IPS-20b (cell line): Measurements from ENCODE around the gene TRPV5.

ENCODE experiments used
- H3K27ac ChIP-seq: one replicate; pipeline ENCODE4 v1.5.1; 2013; ENCODE audit warnings: low read length
- H3K27me3 ChIP-seq: 2 replicates; pipeline ENCODE4 v1.6.1; 2013; ENCODE audit warnings: mild to moderate bottlenecking, low read length, inconsistent platforms; ENCODE audit not compliant: insufficient read depth
- H3K36me3 ChIP-seq: 2 replicates; pipeline ENCODE4 v1.6.1; 2013; ENCODE audit warnings: low read depth, mild to moderate bottlenecking, inconsistent platforms, low read length, moderate library complexity; ENCODE audit not compliant: insufficient read depth
- H3K4me1 ChIP-seq: 2 replicates; pipeline ENCODE4 v1.6.1; 2013; ENCODE audit warnings: mild to moderate bottlenecking, control low read depth, inconsistent platforms, low read length, moderate library complexity; ENCODE audit not compliant: insufficient read depth
- H3K4me3 ChIP-seq: 2 replicates; pipeline ENCODE4 v1.5.1; 2013; ENCODE audit warnings: mild to moderate bottlenecking, low read length, inconsistent platforms
- H3K9ac ChIP-seq: 2 replicates; pipeline ENCODE4 v1.6.1; 2013; ENCODE audit warnings: low read depth, mild to moderate bottlenecking, inconsistent platforms, low read length, moderate library complexity
- H3K9me3 ChIP-seq: 2 replicates; pipeline ENCODE4 v1.6.1; 2013; ENCODE audit warnings: mild to moderate bottlenecking, low read depth, low read length, inconsistent platforms; ENCODE audit not compliant: insufficient read depth

TRPV5 gene

DNA sequence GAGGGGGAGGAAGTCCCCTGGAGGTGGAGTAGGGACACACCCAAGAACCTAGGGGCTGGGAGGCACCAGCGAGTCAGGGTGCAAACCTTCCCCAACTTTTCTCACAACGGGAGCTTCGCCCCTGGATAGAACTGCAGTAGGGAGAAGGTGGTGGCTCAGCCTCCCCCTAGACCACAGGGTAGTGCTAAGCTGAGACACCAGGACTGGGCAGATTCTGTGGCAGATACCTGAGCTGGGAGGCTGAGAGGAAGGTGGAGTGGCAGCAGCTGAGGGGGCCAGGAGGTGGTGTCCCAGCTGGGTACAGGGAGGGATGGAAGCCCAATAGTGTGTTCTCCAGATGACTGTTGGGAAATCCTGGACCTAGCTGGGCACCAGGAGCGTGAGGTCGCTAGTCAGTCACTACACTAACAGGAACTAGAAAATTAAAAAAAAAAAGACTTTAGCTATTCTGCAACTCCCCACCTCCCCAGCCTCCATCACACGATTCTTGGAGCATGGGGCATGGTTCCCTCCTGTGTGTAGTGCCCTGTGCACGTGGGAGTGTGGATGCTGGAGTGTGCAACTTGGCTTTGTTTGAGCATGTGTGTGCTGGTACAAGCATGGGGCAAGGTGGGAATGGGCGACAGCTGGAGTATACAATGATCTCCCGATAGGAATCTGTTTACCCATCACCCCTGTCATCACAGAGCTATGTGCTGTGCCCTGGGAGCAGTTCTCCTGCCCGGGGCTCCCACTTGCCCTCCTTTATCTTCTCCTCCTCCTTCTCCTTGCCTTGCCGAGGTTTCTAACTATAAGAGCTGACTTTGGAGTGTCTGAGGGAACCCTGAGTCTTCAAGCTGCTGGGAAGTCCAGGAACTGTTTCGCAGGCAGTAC lies 39.2 kb downstream of the TRPV5 start:
- Histone ChIP-seq H3K36me3 (no peaks in the 10 kb centered on the region), H3K4me1 (0 out of 2 replicates have a peak, but pooled peaks cover 2% of the 10 kb centered on the region), H3K27ac (no peak overlapping the region), H3K27me3 (no peaks in the 10 kb centered on the region), H3K9ac (no peak overlapping the region), H3K4me3 (no peak overlapping the region), H3K9me3 (no peaks in the 10 kb centered on the region)

GRCh38 chr7:142892951-142893350 lies 40.6 kb downstream of the TRPV5 start:
- no peaks in the 10 kb centered on the region for H3K4me1 ChIP-seq
- H3K27me3 ChIP-seq, result no peaks in the 10 kb centered on the region
- H3K36me3 ChIP-seq, result no peaks in the 10 kb centered on the region
- no peak overlapping the region for H3K4me3 ChIP-seq
- no peak overlapping the region for H3K27ac ChIP-seq
- H3K9ac ChIP-seq, result no peak overlapping the region
- H3K9me3 ChIP-seq, result no peaks in the 10 kb centered on the region

DNA sequence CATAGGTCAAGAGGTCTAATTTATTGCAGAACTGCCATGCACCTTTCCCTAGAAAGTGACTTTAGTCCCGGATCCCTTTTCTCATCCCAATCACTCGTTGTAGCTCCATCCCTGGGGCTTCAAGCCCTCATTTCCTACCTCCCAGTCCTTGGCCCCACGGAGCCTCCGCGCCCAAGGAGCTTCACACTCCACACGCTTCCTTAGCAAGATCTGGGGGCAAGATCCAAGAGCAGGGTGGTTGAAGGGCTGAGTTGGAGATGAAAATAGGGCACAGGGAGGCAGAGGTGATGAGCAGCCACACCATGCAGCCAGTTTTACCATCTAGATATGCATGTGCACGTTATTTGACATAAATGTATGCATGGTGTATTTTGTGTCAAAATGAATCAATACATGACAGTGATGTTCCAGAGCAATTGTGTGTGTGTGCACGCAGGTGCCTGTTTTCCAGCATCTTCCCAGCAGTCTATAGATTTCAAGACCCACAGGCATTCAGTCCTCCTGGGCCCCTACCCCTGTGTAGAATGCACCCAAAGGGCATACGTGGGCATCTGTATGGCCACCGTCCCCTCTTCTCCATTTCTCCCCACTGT lies 42.0 kb downstream of the TRPV5 start:
- H3K36me3 ChIP-seq, result no peaks in the 10 kb centered on the region
- H3K27me3 ChIP-seq, result no peaks in the 10 kb centered on the region
- no peak overlapping the region for H3K4me3 ChIP-seq
- no peaks in the 10 kb centered on the region for H3K4me1 ChIP-seq
- H3K9me3 ChIP-seq, result no peaks in the 10 kb centered on the region
- no peak overlapping the region for H3K27ac ChIP-seq
- no peak overlapping the region for H3K9ac ChIP-seq

GRCh38 chr7:142890874-142891485 lies 42.6 kb downstream of the TRPV5 start:
- no peak overlapping the region for H3K4me3 ChIP-seq
- no peaks in the 10 kb centered on the region for H3K9me3 ChIP-seq
- no peak overlapping the region for H3K9ac ChIP-seq
- no peaks in the 10 kb centered on the region for H3K27me3 ChIP-seq
- H3K27ac ChIP-seq, result no peak overlapping the region
- H3K4me1 ChIP-seq, result no peaks in the 10 kb centered on the region
- H3K36me3 ChIP-seq, result no peaks in the 10 kb centered on the region

DNA sequence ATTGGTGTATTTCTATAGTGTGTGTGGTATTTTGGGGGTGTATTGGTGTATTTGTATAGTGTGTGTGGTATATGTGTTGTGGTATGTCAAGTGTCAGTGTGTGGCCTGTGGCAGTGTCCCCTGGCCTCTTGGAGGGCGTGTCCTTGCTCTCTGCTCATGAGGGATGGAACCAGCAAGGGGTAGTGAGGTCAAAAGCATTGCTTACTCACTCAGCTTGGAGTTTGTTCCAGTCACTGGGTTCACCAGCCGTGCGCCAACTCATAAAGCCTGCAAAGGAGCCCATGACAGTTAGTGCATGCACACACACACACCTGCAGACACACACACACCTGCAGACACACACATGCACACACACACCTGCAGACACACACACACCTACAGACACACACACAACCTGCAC lies 43.7 kb downstream of the TRPV5 start:
- Histone ChIP-seq H3K27me3 (no peaks in the 10 kb centered on the region), H3K36me3 (no peaks in the 10 kb centered on the region), H3K27ac (no peak overlapping the region), H3K4me1 (no peaks in the 10 kb centered on the region), H3K9me3 (no peaks in the 10 kb centered on the region), H3K4me3 (no peak overlapping the region), H3K9ac (no peak overlapping the region)

- no peak overlapping the region for H3K4me3 ChIP-seq
- H3K9me3 ChIP-seq, result no peaks in the 10 kb centered on the region
- H3K4me1 ChIP-seq, result no peaks in the 10 kb centered on the region
- H3K27me3 ChIP-seq, result no peaks in the 10 kb centered on the region; the same call in 1 of the 2 replicates
- H3K9ac ChIP-seq, result no peak overlapping the region
- no peaks in the 10 kb centered on the region for H3K36me3 ChIP-seq
- H3K27ac ChIP-seq, result no peak overlapping the region
These were observed 46.1 kb downstream of the TRPV5 start for GRCh38 chr7:142887282-142888015.

DNA sequence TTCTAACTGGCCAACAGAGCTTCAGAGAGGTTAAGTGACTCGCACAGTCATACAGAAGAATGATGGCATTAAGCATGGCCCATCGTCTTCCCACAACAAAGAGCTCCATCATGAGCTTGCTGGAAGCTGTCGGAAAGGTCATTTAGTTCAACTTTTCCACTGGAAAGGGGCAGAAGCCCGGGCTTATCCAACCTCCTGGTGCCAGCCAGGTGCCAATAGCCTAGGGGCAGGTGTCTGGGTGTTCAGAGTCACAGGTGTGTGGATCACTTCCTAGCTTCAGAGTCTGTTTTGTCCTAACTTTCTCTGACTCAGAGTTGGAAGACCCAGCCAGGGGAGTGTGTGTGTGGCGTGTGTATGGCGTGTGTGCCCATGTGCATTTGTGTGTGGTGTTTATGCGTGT lies 46.7 kb downstream of the TRPV5 start:
- H3K9me3 ChIP-seq, result no peaks in the 10 kb centered on the region
- H3K27ac ChIP-seq, result no peak overlapping the region
- H3K4me1 ChIP-seq, result no peaks in the 10 kb centered on the region
- no peak overlapping the region for H3K4me3 ChIP-seq
- H3K9ac ChIP-seq, result no peak overlapping the region
- H3K36me3 ChIP-seq, result no peaks in the 10 kb centered on the region
- no peaks in the 10 kb centered on the region; the same call in 1 of the 2 replicates for H3K27me3 ChIP-seq

- Histone ChIP-seq H3K4me3 (no peak within 1 kb of the TSS), H3K27me3 (no peaks in the 10 kb centered on the region; the same call in 1 of the 2 replicates), H3K4me1 (no peaks in the 10 kb centered on the region), H3K9ac (no peak within 1 kb of the TSS), H3K9me3 (no peaks in the 10 kb centered on the region), H3K27ac (no peak within 1 kb of the TSS), H3K36me3 (no peaks in the 10 kb centered on the region)
These were observed 48.0 kb downstream of the TRPV5 start, which contains the start of gene TRPV6 for GRCh38 chr7:142885311-142886230. Gene TRPV6, minus strand, starts transcription at chr7:142885745.

DNA sequence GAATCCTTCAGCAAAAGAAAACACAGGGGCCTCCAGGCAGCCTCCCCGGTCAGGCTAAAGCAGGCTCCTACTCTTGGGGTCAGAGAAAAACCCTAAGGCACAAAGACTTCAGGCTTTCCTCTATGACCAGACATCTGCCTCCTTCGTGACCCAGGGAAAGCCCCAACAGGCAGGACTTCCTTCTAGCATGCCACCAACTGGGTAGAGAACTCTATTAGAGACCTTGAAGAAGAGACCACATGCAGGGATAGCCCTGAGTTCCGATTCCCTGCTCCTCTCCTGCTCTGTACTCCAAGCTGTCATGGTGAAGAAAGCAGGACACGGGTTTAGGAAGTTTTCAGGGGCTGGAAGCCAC lies 49.3 kb downstream of the TRPV5 start:
- H3K9me3 ChIP-seq, result no peaks in the 10 kb centered on the region
- no peak overlapping the region for H3K27ac ChIP-seq
- H3K36me3 ChIP-seq, result no peaks in the 10 kb centered on the region
- H3K27me3 ChIP-seq, result no peaks in the 10 kb centered on the region; the same call in 1 of the 2 replicates
- no peak overlapping the region for H3K9ac ChIP-seq
- H3K4me1 ChIP-seq, result no peaks in the 10 kb centered on the region
- H3K4me3 ChIP-seq, result no peak overlapping the region

DNA sequence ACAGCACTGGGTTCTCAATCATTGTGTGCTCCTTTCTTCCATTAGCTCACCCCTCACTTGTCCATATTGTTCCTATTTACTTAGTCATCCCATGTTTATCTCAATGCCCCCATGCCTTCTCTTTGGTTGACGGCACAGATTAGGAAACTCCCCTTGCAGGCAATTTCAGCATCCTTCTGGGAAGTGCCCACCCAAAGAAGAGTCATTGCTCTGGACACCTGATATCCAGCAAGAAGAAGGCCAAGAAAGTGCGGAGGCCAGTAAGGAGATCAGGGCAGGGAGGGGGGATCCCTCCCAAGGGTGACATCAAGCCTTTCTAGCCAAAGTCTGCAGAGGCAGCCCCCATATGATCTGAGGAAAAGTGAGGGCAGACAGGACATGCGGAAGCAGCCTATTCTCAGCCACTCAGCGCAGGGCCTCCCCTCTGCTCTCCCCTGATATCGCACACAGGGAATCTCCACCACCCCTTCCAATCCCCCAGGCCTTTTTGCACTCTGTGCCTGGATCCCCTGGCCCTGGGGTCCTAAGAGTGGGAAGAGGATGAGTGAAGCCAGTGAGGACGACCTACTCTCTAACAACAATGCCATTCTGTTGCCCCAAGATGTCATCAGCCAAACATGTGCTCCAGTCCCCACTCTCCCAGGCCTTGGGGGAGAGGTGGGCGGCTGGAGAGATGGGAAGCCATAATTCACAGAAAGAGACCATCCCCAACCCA lies 49.8 kb downstream of the TRPV5 start:
- Histone ChIP-seq H3K9me3 (no peaks in the 10 kb centered on the region), H3K27me3 (no peaks in the 10 kb centered on the region; the same call in 1 of the 2 replicates), H3K27ac (no peak overlapping the region), H3K4me3 (no peak overlapping the region), H3K4me1 (no peaks in the 10 kb centered on the region), H3K9ac (no peak overlapping the region), H3K36me3 (no peaks in the 10 kb centered on the region)
